Glomerular visceral epithelial cell (primary cell): ENCODE results near the gene P3H3.
"Not testable (repeated sequence)": the region's sequence is repeated elsewhere in the genome, so short reads cannot be mapped to it uniquely, and the experiment has no call there.

ENCODE experiments used
- DNase-seq: peaks from one replicate; pipeline ENCODE4 v3.0.0-alpha.2; 2016; ENCODE audit errors: extremely low spot score

P3H3 gene

DNA sequence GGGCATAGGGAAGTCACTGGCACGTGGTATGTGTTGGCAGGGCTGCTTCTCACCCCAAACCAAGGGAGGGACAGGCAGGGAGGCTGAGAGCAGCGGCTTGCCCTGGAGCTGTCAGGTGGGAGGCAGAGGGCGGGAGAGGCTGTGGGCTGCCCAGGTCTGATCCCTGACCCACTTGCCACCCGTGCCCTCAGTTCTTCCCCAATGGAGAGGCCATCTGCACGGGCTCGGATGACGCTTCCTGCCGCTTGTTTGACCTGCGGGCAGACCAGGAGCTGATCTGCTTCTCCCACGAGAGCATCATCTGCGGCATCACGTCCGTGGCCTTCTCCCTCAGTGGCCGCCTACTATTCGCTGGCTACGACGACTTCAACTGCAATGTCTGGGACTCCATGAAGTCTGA is 17.2 kb downstream of the P3H3 start:
- no peak for DNase-seq

DNA sequence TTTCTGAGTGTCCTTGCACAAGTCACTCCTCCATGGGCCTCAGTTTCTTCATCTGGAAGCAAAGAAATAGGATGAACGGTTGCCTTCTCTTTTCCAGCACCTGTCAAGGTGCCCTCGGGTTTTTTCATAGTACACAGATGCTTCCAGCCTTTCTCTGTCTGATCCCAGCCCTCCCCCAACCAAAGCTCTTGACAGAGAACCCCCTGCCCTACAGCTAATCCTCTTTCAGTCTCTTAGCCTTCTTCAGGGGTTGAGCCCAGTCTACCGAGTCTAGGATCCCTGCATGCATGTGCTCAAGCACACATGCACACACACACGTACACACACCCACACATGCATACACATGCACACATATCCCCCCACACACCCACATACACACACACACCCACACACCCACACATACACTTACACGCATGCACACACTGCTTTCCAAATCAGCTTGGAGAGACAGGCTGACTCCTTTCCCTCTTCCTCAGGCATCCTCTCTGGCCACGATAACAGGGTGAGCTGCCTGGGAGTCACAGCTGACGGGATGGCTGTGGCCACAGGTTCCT is 18.2 kb downstream of the P3H3 start:
- DNase-seq: no peak

DNA sequence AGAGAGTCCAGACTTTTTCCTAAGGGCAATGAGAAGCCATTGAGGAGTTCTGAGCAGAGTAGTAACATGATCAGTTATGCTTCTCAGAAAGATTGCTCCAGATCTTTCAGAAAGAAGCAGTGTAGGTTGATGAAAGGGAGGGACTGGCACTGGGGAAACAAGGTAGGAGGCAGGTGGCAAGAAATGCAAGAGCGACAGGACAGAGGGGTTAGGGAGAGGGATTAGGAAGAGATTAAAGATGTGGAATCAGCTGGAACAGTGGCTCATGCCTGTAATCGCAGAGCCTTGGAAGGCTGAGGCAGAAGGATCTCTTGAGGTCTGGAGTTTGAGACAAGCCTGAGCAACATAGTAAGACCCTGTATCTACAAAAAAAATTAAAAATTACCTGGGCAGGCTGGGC is 19.5 kb downstream of the P3H3 start:
- DNase-seq: no peak

DNA sequence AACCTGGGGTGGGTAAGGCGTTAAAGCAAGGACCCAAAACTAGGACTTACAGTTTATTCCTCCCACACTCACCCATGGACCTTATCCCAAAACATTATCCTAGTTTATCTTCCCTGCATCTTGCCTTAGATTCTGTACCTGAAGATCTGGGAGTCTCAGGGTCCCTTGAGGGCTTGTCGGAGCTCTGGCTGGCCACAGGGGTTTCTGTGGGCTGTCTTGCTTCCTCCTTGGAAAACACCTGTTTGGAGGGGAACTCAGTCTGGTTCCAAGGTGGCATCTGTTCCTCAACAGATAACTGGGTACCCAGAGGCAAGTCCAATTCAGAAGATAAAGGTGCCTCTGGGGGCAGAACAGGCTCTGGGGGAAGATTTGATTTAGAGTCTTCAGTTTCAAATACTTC is 21.2 kb downstream of the P3H3 start:
- DNase-seq: no peak

DNA sequence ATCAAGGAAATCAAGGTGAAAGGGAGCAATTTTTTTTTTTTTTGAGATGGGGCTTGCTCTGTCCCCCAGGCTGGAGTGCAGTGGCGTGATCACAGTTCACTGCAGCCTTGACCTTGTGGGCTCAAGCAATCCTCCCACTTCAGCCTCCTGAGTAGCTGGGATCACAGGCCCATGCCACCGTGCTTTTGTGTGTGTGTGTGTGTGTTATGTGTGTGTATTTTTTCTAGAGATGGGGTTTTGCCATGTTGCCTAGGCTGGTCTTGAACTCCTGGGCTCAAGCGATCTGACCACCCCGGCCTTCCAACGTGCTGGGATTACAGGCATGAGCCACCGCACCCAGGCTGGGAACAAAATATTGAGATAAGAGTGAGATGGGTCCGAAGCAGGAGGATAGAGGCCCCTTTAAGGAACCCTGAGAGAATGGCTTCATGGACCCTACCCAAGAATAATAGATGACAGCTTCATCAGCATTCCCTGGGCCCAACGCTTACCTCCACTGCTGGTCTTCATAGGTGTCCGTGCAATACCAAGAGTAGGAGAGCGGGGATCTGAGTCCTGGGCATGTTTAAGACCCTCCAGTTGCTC is 21.9 kb downstream of the P3H3 start:
- DNase-seq: no peak

DNA sequence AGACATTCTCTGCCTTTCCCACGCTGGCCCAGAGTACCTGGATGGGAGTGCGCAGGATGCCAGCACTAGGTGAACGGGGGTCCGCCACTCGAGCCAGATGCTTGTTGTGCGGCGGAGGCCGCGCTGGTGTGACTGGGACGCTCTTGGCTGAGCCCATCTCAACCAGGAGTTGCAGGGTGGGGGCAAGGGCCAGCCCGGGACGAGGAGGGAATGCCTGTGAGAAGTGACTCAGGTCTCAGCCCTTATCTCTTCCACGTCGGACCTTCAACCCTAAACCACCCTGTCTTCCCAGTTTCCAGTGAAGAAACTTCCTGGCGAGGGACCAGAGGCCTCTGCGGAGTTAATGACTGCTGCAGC is 22.6 kb downstream of the P3H3 start:
- DNase-seq: no peak

DNA sequence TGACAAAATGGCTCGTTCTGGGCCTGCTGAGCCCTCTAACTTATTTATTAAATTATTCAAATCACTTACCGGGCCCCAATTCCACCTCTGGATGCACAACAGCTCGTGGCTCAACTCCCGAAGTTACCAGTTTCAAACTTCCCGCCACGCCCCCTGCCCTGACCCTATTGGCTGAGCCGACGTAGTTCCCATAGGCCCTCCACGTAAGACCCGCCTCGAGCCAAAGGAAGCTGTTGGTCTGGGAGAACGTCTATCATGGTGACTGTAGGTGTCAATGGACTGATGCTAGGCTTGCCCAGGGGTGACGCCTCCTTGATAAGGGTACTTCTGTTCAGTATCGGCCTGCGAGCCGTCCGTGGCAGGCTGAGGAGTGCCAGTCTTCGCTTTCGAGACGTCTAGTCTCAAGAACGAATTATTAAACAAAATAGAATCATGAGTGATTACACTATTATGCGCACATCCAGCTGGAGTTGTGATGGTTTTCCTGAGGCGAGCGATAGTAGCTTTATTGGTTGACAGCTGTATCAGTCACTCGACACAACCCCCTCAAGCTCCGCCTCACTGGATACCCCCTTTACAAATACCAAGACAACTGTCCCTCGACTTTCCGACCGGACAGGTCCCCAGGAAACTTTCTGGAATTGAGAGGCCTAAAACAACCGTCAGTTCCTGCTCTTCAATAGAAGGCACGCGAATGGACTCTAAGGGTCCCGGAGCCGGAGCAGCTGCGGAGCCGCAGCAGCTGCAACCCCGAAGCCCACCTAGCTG is 23.1 kb downstream of the P3H3 start, which contains the start of gene CDCA3:
Gene CDCA3 (minus strand): TSS at position 134 of the 768 bp plus-strand sequence. CDS start 334 bp downstream, outside the sequence.
- peak; percentile 97 for DNase-seq

DNA sequence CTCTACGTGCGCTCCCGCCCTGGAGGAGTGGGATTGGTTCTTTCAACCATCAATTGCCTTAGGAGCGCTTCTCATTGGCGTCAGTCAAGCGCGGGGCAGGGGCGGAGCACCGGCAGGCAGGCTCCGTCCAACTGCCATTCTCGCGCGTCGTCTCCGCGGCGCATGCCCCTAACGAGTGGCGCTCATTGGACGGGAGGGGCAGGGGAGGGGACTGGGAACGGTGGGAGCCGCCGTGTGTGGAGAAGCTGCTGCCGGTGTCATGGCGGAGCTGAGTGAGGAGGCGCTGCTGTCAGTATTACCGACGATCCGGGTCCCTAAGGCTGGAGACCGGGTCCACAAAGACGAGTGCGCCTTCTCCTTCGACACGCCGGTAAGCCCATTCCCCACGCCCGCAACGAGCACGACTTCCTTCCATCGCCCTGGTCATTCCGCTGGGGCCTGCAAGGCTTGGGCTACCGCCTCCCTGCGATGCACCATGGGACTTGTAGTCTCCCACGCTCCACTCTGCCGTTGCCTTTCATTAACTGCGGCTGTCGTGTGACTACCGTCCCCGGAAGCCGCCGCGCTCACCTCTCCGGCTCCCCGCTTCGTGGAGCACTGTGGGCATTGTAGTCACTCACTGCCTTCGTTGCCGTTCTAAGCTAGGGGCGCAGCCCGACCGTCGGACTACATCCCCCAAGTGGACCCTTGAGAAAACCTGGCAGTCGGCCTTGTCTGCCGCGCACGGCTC is 23.9 kb downstream of the P3H3 start, which contains the start of gene USP5:
Gene USP5 (plus strand): TSS at position 230 of the 730 bp plus-strand sequence. CDS start 30 bp downstream, at position 260.
- DNase-seq: peak; percentile 99

DNA sequence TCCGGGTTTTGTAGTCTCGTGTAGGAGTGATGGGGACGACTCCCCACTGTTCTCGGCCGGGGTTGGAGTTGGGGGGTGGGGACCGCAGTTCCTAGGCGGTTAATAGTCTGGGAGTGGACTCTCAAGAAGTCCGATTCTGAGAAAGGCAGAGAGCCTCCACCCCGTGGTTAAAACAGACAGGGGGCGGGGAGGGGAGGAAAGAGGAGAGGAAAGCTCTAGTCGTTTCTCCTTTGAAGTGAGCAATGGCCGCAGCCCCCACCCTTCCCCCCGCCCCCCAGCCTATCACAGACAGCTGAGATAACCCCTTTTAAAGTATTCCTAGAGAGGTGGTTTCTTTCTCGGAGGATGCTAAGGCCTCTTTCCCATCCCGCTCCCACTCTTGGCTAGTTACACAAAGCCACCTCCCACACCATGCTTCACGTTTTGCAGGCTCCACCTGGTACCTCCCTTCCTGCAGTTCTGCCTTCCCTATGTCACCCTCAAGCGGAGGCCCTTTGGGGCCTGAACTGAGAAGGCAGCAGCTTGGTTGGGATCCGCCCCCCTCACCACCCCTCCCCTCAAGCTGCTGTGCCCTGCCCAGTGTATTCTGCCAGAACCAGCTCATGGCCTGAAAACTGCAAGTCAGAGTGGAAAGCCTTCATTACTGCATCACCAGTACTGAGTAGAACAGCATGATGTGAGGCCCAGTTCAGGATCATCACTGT is 24.6 kb downstream of the P3H3 start:
- peak; percentile 69 for DNase-seq

DNA sequence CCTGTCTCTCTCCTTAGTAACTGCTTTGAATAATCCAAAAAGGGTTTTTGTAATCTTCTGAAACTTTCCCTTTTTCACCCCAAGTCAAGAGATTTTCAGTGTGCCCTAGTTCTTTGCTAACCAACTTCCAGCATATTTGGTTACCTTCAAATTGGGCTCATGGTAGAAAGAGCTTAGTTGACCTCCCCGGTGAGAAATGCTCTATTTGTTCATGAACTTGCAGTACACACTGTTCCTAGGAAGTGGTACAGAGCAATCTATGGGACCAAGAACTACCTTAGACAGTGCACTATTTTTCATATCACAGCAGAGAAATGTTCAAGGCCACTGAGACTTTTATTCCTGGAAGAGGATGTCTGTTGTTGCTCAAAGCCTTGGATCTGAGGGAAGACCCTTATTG is 25.4 kb downstream of the P3H3 start:
- DNase-seq: no peak

DNA sequence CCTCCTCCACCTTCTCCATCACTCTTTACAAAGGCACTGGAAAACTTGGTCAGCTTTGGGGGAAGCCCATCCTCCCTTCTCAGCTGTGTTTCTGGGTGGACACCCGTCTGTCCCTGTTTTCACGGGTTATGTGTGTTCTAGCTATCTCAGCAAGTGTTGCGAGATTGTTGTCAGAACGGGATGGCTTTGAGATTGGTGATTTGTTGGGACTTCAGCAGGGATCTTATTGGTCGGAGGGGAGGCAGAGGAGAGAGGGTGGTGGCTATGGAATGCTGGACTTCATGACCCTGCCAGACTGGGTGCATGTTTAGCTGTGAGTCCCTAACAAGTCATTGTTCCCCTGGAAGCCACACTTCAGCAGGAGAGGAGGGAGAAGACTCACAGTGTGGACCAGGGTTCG is 25.8 kb downstream of the P3H3 start:
- no peak for DNase-seq

DNA sequence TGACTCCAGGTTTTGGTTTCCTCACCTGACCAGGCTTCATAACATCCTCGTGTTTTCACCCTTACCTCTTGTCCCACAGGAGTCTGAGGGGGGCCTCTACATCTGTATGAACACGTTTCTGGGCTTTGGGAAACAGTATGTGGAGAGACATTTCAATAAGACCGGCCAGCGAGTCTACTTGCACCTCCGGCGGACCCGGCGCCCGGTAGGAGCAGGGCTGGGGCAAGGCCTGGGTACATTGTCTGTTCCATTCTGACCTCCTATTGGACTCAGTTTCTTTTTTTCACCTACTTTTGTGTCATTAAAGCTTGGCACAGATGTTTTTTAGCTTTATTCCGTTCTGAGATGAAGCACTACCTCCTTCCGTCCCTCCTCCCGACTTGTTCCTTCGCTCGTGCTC is 27.1 kb downstream of the P3H3 start:
- no peak for DNase-seq

DNA sequence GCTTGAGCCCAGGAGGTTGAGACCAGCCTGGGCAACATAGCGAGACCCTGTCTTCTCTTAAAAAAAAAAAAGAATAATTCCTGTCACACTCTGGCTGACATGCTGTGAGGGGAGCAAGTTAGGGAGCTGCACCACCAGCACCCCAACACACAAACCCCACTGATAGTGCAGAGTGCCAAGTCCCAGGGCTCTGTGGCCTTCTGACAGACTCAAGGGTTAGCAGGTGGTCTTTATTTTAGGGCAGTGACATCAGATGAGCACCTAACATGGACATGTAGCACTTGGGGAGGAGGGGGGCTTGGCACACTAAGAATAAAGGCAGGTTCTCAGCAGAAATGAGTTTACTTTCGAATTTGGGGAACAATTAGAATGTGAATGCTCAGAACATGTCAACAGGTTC is 30.6 kb downstream of the P3H3 start:
- DNase-seq: no peak

DNA sequence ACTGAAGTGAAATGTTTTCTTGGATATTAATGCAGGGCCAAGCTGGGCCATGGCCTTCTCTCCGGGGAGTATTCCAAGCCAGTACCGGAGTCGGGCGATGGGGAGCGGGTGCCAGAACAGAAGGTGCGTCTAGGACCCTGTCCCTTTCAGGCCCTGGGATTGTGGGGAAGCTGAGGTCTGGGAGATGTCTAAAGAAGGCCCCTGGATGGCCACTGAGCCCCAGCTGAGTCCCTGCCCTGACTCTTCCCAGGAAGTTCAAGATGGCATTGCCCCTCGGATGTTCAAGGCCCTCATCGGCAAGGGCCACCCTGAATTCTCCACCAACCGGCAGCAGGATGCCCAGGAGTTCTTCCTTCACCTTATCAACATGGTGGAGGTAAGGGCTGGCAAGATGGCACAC is 31.9 kb downstream of the P3H3 start:
- DNase-seq: no peak

DNA sequence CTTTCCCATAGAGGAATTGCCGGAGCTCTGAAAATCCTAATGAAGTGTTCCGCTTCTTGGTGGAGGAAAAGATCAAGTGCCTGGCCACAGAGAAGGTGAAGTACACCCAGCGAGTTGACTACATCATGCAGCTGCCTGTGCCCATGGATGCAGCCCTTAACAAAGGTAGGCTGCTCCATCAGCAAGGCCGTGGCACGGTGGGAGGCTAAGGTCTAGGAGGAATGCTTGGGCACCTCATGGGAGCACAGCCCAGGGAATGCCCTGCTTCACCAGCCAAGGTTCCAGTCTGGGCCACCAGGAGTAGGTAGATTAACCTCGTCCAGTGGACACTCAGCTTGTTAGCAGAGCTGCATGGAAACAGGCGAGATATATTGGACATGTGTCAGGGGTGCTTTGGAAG is 32.7 kb downstream of the P3H3 start:
- no peak for DNase-seq

DNA sequence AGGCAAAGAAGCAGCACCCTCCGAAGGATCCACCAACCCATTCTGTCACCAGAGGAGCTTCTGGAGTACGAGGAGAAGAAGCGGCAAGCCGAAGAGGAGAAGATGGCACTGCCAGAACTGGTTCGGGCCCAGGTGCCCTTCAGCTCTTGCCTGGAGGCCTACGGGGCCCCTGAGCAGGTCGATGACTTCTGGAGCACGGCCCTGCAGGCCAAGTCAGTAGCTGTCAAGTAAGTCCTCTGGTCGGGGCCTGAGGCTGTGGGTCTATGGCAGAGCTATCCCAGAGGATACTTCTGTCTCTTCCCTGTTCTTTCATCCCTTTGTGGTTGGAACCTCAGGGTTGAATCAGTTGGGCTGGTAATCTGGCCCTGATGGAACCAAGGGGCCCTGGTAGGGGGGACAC is 33.2 kb downstream of the P3H3 start:
- DNase-seq: no peak

DNA sequence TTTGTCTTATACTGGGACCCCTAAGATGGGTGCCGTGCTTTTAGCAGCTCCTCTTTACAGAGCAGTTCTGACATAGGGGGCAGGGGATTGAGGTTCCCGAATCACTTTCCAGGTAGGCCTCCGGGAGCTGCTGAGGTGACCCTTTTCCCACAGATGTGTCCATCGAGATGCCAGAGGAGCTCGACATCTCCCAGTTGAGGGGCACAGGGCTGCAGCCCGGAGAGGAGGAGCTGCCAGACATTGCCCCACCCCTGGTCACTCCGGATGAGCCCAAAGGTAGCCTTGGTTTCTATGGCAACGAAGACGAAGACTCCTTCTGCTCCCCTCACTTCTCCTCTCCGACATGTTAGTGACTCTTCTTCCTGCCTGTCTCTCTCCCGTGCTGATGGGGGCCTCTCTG is 34.8 kb downstream of the P3H3 start:
- DNase-seq: no peak

DNA sequence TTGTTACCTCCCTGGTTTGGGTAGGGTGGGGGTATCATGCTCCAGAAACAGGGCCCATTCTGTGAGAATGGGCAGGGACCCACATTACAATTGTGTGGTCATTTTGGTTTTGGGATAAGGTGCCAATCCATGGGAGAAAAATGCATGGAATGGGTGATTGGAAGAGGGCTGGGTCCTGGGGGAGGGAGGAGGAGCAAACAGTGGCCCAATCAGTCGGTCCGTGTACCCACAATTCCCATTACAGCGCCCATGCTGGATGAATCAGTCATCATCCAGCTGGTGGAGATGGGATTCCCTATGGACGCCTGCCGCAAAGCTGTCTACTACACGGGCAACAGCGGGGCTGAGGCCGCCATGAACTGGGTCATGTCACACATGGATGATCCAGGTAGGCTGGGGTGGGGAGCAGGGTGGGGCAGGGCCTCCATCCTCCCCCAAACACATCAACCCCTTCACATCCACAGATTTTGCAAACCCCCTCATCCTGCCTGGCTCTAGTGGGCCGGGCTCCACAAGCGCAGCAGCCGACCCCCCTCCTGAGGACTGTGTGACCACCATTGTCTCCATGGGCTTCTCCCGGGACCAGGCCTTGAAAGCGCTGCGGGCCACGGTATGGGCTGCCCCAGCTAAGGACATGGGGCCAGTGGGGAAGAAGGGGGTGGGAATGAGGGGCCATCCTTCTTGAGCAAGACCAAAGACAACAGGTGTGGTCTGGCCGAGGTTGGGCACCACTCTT is 35.5 kb downstream of the P3H3 start:
- DNase-seq: no peak

DNA sequence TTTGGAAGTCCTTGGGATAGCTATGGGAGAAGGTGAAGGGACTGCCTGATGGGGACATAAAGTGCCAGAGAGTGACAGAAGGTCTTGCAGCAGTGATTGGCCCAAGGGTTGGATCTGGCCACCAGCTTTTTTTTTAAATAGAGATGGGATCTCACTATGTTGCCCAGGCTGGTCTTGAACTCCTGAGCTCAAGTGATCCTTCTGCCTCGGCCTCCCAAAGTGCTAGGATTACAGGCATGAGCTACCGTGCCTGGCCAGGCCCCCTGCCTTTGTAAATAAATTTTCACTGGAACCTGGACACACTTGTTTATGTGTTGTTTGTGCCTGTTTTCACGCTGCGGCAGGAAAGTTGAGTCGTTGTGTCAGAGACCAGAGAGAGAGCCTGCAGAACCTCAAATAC is 37.1 kb downstream of the P3H3 start:
- not testable (repeated sequence) for DNase-seq

DNA sequence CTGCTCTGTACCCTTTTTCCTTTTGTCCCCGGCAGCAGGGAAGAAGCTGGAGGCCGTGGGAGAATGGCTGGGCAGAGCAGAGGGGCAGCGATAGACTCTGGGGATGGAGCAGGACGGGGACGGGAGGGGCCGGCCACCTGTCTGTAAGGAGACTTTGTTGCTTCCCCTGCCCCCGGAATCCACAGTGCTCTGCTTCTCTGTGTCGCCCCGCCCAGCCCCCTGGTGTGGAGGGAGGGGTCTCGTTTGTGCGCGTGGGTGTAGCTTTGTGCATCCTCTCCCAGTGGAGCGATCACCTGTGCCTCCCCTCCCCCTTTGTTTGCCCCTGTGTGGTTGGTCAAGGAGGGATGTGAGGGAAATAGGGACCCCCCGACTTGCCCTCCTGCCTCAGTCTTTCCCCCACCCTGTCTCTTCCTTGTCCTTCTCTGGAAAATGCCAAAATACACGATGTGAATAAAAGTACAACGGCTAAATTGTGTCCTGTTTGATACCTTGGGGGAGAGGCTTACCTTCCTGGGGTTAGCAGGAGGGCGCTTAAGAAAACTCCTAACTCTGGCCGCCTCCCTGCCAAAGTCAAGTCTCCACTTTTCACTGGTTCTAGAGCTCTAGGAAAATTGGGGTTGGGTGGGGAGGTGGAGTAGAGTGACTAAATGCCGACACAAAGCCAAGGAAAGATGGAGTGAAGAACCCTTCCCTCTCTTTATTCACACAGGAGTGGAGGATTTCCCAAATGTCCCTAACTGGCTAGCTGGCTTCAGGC is 38.1 kb downstream of the P3H3 start:
- DNase-seq: no peak
